HUES64 (cell line): ENCODE measurements around the gene CNPY3.
"Not testable (repeated sequence)": the region's sequence is repeated elsewhere in the genome, so short reads cannot be mapped to it uniquely, and the experiment has no call there.

ENCODE experiments used
- H3K27ac ChIP-seq: 2 replicates; pipeline ENCODE4 v1.7.0; 2013; ENCODE audit warnings: low read depth, low read length, inconsistent platforms
- H3K27me3 ChIP-seq: 2 replicates; pipeline ENCODE4 v1.6.1; 2013; ENCODE audit warnings: mild to moderate bottlenecking, low read length; ENCODE audit not compliant: insufficient read depth
- H3K36me3 ChIP-seq: 2 replicates; pipeline ENCODE4 v1.6.1; 2013; ENCODE audit warnings: mild to moderate bottlenecking, low read length; ENCODE audit not compliant: insufficient read depth
- H3K4me1 ChIP-seq: 2 replicates; pipeline ENCODE4 v1.6.1; 2013; ENCODE audit warnings: mild to moderate bottlenecking, low read length, moderate library complexity; ENCODE audit not compliant: insufficient read depth
- H3K4me3 ChIP-seq: 2 replicates; pipeline ENCODE4 v1.5.1; 2013; ENCODE audit warnings: mild to moderate bottlenecking, low read length, moderate library complexity
- H3K9ac ChIP-seq: 2 replicates; pipeline ENCODE4 v1.6.1; 2013; ENCODE audit warnings: mild to moderate bottlenecking, low read depth, low read length
- H3K9me3 ChIP-seq: 2 replicates; pipeline ENCODE4 v1.6.1; 2013; ENCODE audit warnings: low read depth, low read length; ENCODE audit not compliant: insufficient read depth
- WGBS: fragments of 150-250, 120-280 bp; methylation state at CpG from one replicate; pipeline ENCODE4 v1.1.7; 2013; ENCODE audit warnings: missing lambda C conversion rate; 5-methylcytosine and 5-hydroxymethylcytosine counted together

The CNPY3 gene

GRCh38 chr6:42898891-42899361, 30.4 kb upstream of the CNPY3 start:
- Histone ChIP-seq H3K4me3 (no peak overlapping the region), H3K4me1 (peaks cover 11% of the 10 kb centered on the region; the same call in 1 of the 2 replicates), H3K36me3 (no peaks in the 10 kb centered on the region), H3K9ac (0 out of 2 replicates have a peak overlapping the region, but pooled peaks have one; percentile 1), H3K27ac (no peak overlapping the region), H3K9me3 (no peaks in the 10 kb centered on the region), H3K27me3 (no peaks in the 10 kb centered on the region)
- WGBS = 14% methylated on average over 10 of the region's 10 CpGs

- Histone ChIP-seq H3K4me1 (peaks cover 11% of the 10 kb centered on the region; the same call in 1 of the 2 replicates), H3K27ac (peak overlapping the region; percentile 15; the same call in 1 of the 2 replicates), H3K36me3 (no peaks in the 10 kb centered on the region), H3K27me3 (no peaks in the 10 kb centered on the region), H3K4me3 (no peak overlapping the region), H3K9me3 (no peaks in the 10 kb centered on the region), H3K9ac (no peak overlapping the region)
- WGBS = 24% methylated on average over 8 of the region's 8 CpGs
Measured at GRCh38 chr6:42899871-42900270, 29.4 kb upstream of the CNPY3 start.

- peaks cover 11% of the 10 kb centered on the region; the same call in 1 of the 2 replicates for H3K4me1 ChIP-seq
- no peak overlapping the region for H3K9ac ChIP-seq
- H3K9me3 ChIP-seq = no peaks in the 10 kb centered on the region
- no peak overlapping the region for H3K4me3 ChIP-seq
- H3K36me3 ChIP-seq = no peaks in the 10 kb centered on the region
- WGBS = 17% methylated on average over 11 of the region's 11 CpGs
- H3K27ac ChIP-seq = no peak overlapping the region
- H3K27me3 ChIP-seq = no peaks in the 10 kb centered on the region
Measured at GRCh38 chr6:42901538-42901957, 27.7 kb upstream of the CNPY3 start.

GRCh38 chr6:42902429-42903263, 26.6 kb upstream of the CNPY3 start:
- not testable (repeated sequence) for H3K27ac ChIP-seq, H3K9me3 ChIP-seq, H3K27me3 ChIP-seq, H3K36me3 ChIP-seq, H3K4me3 ChIP-seq, H3K9ac ChIP-seq
- peaks cover 11% of the 10 kb centered on the region; the same call in 1 of the 2 replicates for H3K4me1 ChIP-seq
- 85% methylated on average over 22 of the region's 22 CpGs for WGBS

GRCh38 chr6:42904467-42904866, 24.8 kb upstream of the CNPY3 start:
- Histone ChIP-seq H3K4me3 (no peak overlapping the region), H3K36me3 (no peaks in the 10 kb centered on the region), H3K4me1 (peaks cover 6% of the 10 kb centered on the region; the same call in 1 of the 2 replicates), H3K9ac (no peak overlapping the region), H3K9me3 (no peaks in the 10 kb centered on the region), H3K27me3 (no peaks in the 10 kb centered on the region), H3K27ac (no peak overlapping the region)
- WGBS = 96% methylated on average over 10 of the region's 10 CpGs

- H3K9ac ChIP-seq = no peak overlapping the region
- no peaks in the 10 kb centered on the region for H3K27me3 ChIP-seq
- H3K4me3 ChIP-seq = no peak overlapping the region
- no peaks in the 10 kb centered on the region for H3K4me1 ChIP-seq
- H3K36me3 ChIP-seq = no peaks in the 10 kb centered on the region
- no peak overlapping the region for H3K27ac ChIP-seq
- no peaks in the 10 kb centered on the region for H3K9me3 ChIP-seq
- WGBS = 82% methylated on average over 5 of the region's 5 CpGs
Measured at GRCh38 chr6:42907336-42907735, 21.9 kb upstream of the CNPY3 start.

GRCh38 chr6:42909835-42910234, 19.4 kb upstream of the CNPY3 start:
- Histone ChIP-seq H3K27ac (no peak overlapping the region), H3K27me3 (no peaks in the 10 kb centered on the region), H3K4me3 (no peak overlapping the region), H3K4me1 (no peaks in the 10 kb centered on the region), H3K9me3 (no peaks in the 10 kb centered on the region), H3K36me3 (no peaks in the 10 kb centered on the region), H3K9ac (no peak overlapping the region)
- WGBS = 94% methylated on average over 6 of the region's 10 CpGs

GRCh38 chr6:42911171-42912021, 17.9 kb upstream of the CNPY3 start:
- Histone ChIP-seq H3K27ac (peak overlapping the region; percentile 89; the same call in 1 of the 2 replicates), H3K4me3 (peak overlapping the region; percentile 68), H3K4me1 (no peaks in the 10 kb centered on the region), H3K9me3 (no peaks in the 10 kb centered on the region), H3K27me3 (no peaks in the 10 kb centered on the region), H3K36me3 (no peaks in the 10 kb centered on the region), H3K9ac (peak overlapping the region; percentile 61)
- 2% methylated on average over 49 of the region's 49 CpGs for WGBS

- H3K27ac ChIP-seq = no peak overlapping the region
- H3K9me3 ChIP-seq = no peaks in the 10 kb centered on the region
- H3K4me1 ChIP-seq = no peaks in the 10 kb centered on the region
- no peak overlapping the region for H3K9ac ChIP-seq
- no peaks in the 10 kb centered on the region for H3K27me3 ChIP-seq
- no peaks in the 10 kb centered on the region for H3K36me3 ChIP-seq
- WGBS = 87% methylated on average over 4 of the region's 4 CpGs
- no peak overlapping the region for H3K4me3 ChIP-seq
Measured at GRCh38 chr6:42914546-42914945, 14.7 kb upstream of the CNPY3 start.

- no peaks in the 10 kb centered on the region for H3K9me3 ChIP-seq
- H3K27ac ChIP-seq = no peak within 1 kb of the TSS
- H3K36me3 ChIP-seq = no peaks in the 10 kb centered on the region
- H3K9ac ChIP-seq = no peak within 1 kb of the TSS
- 90% methylated on average over 10 of the region's 10 CpGs for WGBS
- no peak within 1 kb of the TSS for H3K4me3 ChIP-seq
- H3K27me3 ChIP-seq = no peaks in the 10 kb centered on the region
- H3K4me1 ChIP-seq = no peaks in the 10 kb centered on the region
Measured at GRCh38 chr6:42915732-42916131, 13.5 kb upstream of the CNPY3 start, which contains the start of gene PTCRA. TSS of gene PTCRA (plus strand) at chr6:42916053. CDS start at chr6:42916070, 17 bp downstream.

- Histone ChIP-seq H3K27me3 (no peaks in the 10 kb centered on the region), H3K4me1 (no peaks in the 10 kb centered on the region), H3K4me3 (no peak overlapping the region), H3K27ac (no peak overlapping the region), H3K9ac (no peak overlapping the region), H3K36me3 (no peaks in the 10 kb centered on the region), H3K9me3 (no peaks in the 10 kb centered on the region)
- 95% methylated on average over 1 of the region's 1 CpG for WGBS
Measured at GRCh38 chr6:42916288-42916687, 13.0 kb upstream of the CNPY3 start.
